Hematopoietic multipotent progenitor cell treated with erythropoietin and hydrocortisone succinate and interleukin-3 and kit ligand, for 17 days (in vitro differentiated cells): Measurements from ENCODE around the gene OR6B1.
"Not testable (repeated sequence)": the region's sequence is repeated elsewhere in the genome, so short reads cannot be mapped to it uniquely, and the experiment has no call there.

ENCODE experiments used
- DNase-seq: peaks from one replicate; pipeline ENCODE4 v3.0.0-alpha.2; 2015; ENCODE audit warnings: low spot score

The OR6B1 gene

DNA sequence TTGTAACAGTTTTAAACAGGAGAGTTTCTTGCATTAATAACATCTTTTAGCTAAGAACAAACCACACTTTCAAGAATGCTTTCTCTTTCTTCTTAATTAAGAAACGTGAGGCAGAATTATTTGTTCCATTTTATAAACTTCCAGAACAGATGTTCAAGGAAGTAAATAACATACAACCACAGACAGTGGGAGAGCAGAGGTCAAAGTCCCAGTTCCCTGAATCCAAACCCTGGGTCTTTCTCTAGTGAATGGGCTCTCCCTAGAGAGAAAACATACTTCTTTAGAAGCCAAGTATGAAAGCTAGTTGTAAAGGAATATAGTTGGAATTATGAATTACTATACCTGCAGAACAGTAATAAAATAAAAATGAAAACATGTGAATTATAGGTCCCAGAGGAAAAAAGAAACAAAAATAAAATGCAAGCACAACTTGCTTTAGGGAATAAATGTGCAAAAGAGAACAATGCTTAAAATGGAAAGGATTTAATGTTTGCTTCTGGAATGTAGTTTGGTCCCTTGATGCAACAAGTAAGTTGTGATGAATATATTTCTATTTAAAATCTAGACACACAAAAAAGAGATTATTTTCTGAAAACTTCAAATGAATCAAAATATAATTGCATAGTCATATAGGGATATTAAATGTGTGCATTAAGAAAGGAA, 6.0 kb downstream of the OR6B1 start:
- no peak for DNase-seq

- no peak for DNase-seq
Observed at GRCh38 chr7:144006692-144007042, 6.5 kb downstream of the OR6B1 start.

DNA sequence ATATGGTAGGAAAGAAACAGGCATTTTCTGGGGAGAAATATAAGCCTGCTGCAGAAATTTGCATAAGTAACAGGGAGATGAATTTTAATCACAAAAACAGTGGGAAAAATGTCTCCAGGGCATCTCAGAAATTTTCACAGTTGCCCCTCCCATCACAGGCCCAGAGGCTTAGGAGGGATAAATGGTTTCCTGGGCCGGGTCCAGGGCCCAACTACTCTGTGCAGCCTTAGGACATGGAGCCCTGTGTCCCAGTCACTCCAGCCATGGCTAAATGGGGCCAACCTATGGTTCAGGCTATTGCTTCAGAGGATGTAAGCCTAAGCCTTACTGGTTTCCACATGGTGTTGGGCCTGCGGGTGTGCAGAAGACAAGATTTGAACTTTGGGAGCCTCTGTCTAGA, 9.2 kb downstream of the OR6B1 start:
- DNase-seq: no peak

GRCh38 chr7:144010061-144010460, 9.9 kb downstream of the OR6B1 start:
- not testable (repeated sequence) for DNase-seq

DNA sequence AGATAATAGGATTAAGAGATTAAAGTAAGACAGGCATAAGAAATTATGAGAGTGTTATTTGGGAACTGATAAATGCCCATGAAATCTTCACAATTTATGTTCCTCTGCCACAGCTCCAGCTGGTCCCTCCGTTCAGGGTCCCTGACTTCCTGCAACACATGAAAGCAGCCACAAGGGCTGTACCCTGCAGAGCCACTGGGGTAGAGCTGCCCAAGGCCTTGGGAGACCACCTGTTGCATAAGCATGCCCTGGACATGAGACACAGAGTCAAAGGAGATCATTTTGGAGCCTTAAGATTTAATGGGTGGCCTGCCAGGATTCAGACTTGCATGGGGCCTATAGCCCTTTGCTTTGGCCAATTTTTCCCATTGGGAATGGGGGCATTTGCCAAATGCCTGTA, 10.7 kb downstream of the OR6B1 start:
- not testable (repeated sequence) for DNase-seq

GRCh38 chr7:144011458-144012230, 11.5 kb downstream of the OR6B1 start:
- no peak for DNase-seq

DNA sequence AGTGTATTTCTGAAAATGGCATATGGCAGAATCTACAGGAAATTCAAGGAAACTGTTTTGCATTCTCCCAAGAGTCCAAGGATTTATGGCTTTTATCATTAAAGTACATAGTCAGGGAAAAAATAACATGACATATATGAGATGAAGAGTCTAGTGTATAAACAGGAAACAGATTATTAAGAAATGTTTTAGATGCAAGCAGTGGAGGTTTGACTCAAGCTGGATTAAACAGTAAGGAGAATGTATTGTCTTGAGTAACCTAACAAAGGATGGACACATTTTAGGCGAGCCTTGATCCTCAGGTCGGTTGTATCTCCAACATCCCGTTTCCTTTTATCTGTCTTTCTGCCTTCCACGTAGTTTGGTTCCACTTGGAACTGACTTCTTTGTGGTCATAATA, 17.9 kb downstream of the OR6B1 start:
- no peak for DNase-seq

- no peak for DNase-seq
Observed at GRCh38 chr7:144019457-144019856, 19.3 kb downstream of the OR6B1 start.

GRCh38 chr7:144020340-144020739, 20.2 kb downstream of the OR6B1 start:
- DNase-seq: no peak

DNA sequence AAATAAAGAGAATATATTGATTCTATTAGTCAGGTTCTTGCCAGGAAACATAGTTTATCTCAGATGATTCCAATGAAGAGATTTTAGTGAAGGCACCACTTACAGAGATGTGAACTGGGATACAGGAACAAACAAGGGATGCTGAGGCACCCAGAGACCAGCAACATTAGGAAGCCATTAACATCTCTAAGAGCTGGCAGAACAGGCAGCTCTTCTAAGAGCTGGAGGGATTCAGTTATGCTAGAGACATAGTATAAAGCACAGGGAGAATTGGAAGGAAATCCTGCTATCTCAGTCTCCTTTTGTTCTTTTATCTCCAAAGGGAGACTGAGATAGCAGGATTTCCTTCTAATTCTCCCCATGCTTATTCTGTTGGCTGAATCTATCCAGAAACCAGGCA, 22.0 kb downstream of the OR6B1 start:
- no peak for DNase-seq

DNA sequence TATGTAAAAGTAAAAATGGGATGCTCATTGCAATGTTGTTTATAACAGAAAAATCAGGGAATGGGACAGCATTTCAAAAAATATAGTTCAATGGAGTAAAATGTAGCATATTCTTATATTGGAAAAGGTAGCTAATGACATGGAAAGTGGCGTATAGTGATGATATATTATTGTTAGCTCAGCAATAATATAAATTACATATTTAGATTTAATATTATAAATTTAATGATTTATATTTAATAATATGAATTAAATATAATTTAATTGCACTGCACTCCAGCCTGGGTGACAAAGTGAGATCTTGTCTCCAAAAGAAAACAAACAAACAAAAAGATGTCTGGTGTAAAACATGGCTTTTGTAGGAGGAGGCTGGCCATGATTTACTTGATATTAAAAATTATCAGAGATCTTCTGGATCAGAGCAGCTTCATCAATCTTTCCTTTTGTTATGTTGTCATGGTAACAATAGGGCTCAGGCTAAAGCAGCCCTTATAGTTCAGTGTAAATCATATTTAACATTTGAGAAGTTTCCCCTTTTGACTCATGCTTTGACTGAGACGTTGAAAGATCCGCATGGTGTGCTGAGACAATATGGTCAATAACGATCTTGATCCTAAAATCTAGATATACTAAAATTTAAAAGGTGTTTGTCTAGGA, 23.2 kb downstream of the OR6B1 start:
- DNase-seq: no peak

DNA sequence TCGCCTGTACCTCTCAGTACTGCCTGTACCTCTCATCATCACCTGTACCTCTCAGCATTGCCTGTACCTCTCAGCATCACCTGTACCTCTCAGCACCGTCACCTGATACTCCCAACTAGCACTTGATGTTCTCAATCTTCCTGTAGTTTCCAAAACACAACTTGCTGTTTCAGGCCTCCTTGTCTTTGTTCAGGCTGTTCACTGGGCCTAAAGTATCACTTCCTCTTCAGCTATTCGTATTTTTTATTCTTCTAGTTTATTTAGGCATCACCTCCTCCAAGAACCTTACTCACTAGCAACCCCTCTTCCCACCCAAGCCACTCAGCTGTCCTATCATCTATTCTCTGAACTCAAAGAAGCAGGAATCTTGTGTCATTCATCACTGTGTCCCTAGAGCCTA, 24.1 kb downstream of the OR6B1 start:
- DNase-seq: no peak

DNA sequence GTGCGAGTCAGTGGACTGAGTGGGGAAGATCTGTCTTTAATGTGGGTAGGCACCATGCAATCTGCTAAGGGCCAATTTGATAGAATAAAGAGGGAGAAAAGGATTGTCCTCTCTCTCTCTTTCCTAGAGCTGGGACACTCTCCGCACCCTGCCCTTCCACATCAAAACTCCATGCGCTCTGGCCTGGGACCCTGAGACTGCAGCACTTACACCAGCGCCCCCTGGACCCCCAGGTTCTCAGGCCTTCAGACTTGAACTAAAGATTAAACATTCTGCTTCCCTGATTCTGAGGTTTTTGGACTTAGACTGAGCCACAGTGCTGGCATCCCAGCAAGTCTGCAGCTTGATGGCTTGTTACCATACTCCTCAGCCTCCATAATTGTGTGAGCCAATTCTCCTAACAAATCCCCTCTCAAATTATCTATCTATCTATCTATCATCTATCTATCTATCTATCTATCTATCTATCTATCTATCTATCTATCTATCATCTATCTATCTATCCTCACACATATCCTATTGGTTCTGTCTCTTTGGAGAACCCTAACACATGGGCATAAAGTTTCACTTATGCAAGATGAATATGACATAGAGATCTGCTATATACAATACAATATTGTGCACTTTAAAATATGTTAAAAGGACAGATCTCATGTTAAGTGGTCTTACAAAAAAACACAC, 26.2 kb downstream of the OR6B1 start:
- no peak for DNase-seq

DNA sequence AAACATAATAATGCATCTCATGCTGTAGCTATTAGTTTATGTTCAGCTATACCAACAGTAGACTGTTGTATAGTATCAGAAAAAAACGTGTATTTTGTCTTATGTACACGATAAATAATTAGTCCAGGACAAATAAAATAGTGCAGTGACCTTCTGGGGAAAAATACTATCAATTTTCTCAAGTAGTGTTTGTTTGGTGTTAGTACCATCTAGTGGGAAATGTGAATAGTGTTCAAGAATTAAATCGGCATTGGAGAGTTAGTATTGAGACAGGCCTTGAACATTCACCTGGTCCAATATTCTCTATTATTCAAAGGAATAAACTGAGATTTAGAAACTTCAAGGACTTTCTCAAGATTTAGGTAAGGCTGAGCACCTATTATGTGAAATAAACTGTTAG, 26.9 kb downstream of the OR6B1 start:
- DNase-seq: no peak

GRCh38 chr7:144027974-144028373, 27.9 kb downstream of the OR6B1 start:
- DNase-seq: no peak

DNA sequence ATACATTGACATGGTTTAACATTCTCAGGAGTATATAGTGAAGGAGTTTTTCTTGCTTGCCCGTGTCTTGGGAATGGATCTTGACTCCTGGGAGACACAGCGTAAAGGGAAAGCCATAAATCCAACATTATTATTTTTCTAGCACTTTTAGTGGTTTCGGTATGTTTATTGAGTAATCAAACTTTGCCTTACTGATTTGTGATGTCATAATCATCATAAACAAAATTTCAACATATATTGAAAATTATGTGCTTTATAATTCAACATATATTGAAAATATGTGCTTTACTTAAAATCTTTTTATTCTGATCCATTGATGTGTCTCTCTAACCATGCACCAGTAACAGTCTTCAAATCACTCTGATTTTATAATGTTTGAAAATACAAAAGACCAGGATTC, 28.4 kb downstream of the OR6B1 start:
- DNase-seq: no peak

DNA sequence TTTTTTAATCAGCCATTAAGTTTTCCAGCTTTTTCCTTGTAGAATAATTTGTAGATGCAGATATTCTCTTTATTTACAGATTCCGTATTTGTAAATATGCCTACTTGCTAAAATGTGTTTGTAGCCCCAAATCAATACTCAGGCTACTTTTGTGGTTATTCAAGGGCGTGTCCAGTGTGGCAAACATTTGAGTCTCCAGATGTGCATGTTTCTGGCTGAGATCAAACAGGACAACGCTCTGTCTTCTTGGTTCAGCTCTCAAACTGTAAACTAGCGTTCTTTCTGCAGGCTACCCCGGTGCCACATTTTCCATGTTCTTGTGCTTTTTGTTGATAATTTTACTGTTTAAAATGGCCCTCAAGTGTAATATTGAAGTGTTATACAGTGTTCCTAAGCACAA, 32.4 kb downstream of the OR6B1 start:
- DNase-seq: no peak

DNA sequence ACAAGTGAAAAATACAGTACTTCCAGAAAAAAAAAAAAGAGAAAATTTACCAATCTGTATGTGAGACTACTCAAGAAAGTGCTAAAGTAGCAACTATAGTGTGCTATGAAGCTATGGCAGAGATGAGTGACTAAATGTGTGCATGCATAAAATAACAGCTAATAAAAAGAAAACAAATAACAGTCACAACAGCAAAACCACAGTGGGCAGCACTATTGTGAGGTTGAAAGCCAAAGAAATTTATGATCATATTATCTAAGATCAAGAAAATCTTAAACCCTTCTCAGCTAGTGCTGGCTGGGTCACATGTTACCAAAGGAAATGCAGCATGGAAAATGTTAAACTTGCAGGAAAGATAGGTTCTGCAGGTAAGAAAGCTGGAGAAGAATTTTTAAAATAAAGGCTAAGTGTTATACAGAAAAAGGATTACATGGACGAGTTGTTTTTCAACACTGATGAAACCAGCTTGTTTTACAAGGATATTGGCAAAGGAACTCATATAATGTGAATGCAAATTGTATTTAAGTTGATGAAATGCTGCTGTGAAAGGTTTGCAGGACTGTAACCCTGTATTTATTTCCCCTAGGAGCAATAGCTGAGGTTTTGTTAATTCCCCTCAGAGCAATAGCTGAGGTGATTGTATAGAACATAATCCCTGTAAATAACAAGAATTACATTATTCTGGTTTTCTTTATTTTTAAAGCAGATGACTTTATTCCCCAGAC, 33.0 kb downstream of the OR6B1 start:
- no peak for DNase-seq

GRCh38 chr7:144035385-144035784, 35.3 kb downstream of the OR6B1 start:
- DNase-seq: no peak

GRCh38 chr7:144036302-144036885, 36.3 kb downstream of the OR6B1 start:
- DNase-seq: no peak

- DNase-seq: no peak
Observed at GRCh38 chr7:144037414-144038035, 37.4 kb downstream of the OR6B1 start.
